ENCODE results near the gene GABBR2.

Gene GABBR2

GRCh38 chr9:98569491-98569890 is 139.2 kb downstream of the GABBR2 start:
- no peak for DNase-seq (ENCODE audit: low read depth)

GRCh38 chr9:98568909-98569469 is 139.7 kb downstream of the GABBR2 start:
- DNase-seq (ENCODE audit: low read depth) = no peak

GRCh38 chr9:98568234-98568908 is 140.4 kb downstream of the GABBR2 start:
- no peak for DNase-seq (ENCODE audit: low read depth)

- no peak for DNase-seq (ENCODE audit: low read depth)
These were observed 141.0 kb downstream of the GABBR2 start for GRCh38 chr9:98567540-98568233.

- no peak for DNase-seq (ENCODE audit: low read depth)
These were observed 143.3 kb downstream of the GABBR2 start for GRCh38 chr9:98565152-98566135.

- no peak for DNase-seq (ENCODE audit: low read depth)
These were observed 144.0 kb downstream of the GABBR2 start for GRCh38 chr9:98564714-98565113.

- DNase-seq (ENCODE audit: low read depth) = no peak
These were observed 144.7 kb downstream of the GABBR2 start for GRCh38 chr9:98563988-98564387.

GRCh38 chr9:98563212-98563907 is 145.4 kb downstream of the GABBR2 start:
- DNase-seq (ENCODE audit: low read depth) = no peak

GRCh38 chr9:98559561-98559960 is 149.2 kb downstream of the GABBR2 start:
- DNase-seq (ENCODE audit: low read depth) = no peak

- no peak for DNase-seq (ENCODE audit: low read depth)
These were observed 150.2 kb downstream of the GABBR2 start for GRCh38 chr9:98558575-98558974.

GRCh38 chr9:98556511-98556910 is 152.2 kb downstream of the GABBR2 start:
- no peak for DNase-seq (ENCODE audit: low read depth)

GRCh38 chr9:98555651-98556465 is 152.9 kb downstream of the GABBR2 start:
- no peak for DNase-seq (ENCODE audit: low read depth)

GRCh38 chr9:98554752-98555151 is 154.0 kb downstream of the GABBR2 start:
- DNase-seq (ENCODE audit: low read depth) = no peak

GRCh38 chr9:98552331-98552730 is 156.4 kb downstream of the GABBR2 start:
- no peak for DNase-seq (ENCODE audit: low read depth)

GRCh38 chr9:98551511-98552286 is 157.0 kb downstream of the GABBR2 start:
- no peak for DNase-seq (ENCODE audit: low read depth)

GRCh38 chr9:98550206-98550820 is 158.4 kb downstream of the GABBR2 start:
- no peak for DNase-seq (ENCODE audit: low read depth)

- no peak for DNase-seq (ENCODE audit: low read depth)
These were observed 159.3 kb downstream of the GABBR2 start for GRCh38 chr9:98549401-98549800.

- no peak for DNase-seq (ENCODE audit: low read depth)
These were observed 161.1 kb downstream of the GABBR2 start for GRCh38 chr9:98547606-98548005.

GRCh38 chr9:98545021-98545420 is 163.7 kb downstream of the GABBR2 start:
- DNase-seq (ENCODE audit: low read depth) = no peak
